Fibroblast of mammary gland (primary cell): ENCODE measurements around the gene KCNIP2.

Experiments
- DNase-seq: peaks from one replicate; pipeline ENCODE4 v3.0.0-alpha.2; 2010; ENCODE audit warnings: low read depth
- H3K4me3 ChIP-seq: 2 replicates; pipeline ENCODE4 v1.5.1; 2011; ENCODE audit warnings: low read depth, mild to moderate bottlenecking, low read length, moderate library complexity; ENCODE audit not compliant: control insufficient read depth
- TF ChIP-seq, protein P1 (sequence below): conservative IDR thresholded peaks from 2 replicates; pipeline ENCODE4 v1.5.1; 2011; ENCODE audit warnings: low read depth, low read length, inconsistent platforms; ENCODE audit not compliant: control insufficient read depth, insufficient read depth

Gene KCNIP2

DNA sequence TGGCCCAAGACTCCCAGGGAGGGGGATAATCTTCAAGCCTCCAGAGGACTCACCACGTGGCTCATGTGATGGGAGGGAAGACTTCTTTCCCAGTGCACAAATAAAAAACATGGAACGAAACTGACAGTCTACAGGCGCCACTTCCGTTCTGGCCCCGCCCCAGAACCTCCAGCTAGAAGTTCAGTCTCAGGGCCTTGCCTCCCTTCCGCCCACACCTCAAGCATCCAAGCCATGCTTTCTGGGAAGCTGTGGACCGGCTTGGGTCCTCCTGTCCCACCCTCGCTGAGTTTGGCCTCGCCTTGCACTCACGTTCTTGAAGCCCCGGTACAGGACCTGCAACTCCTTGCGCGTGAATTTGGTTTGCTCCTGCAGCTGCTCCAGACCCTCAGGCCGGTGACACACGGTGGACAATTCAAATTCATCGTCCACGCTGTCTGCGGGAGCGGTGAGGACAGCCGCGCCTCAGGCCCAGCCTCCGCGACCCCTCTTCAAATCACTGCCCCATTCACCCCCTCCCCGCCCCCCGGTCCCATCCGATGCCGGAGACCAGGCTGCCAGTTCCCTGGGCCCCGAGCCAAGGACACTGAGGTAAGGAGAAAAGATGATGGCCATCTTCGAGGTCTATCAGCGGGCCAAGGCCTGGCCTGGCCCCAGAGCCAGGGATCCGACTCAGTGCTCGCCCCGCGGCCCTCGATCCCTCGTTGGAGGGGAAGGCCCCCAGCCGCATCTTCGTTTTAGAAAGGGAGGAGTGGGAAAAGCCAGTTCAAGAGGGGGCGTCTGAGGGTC, 14.6 kb downstream of the KCNIP2 start:
- no peak for DNase-seq
- peak overlapping the region; percentile 6 for H3K4me3 ChIP-seq
- TF ChIP-seq, protein P1, sequence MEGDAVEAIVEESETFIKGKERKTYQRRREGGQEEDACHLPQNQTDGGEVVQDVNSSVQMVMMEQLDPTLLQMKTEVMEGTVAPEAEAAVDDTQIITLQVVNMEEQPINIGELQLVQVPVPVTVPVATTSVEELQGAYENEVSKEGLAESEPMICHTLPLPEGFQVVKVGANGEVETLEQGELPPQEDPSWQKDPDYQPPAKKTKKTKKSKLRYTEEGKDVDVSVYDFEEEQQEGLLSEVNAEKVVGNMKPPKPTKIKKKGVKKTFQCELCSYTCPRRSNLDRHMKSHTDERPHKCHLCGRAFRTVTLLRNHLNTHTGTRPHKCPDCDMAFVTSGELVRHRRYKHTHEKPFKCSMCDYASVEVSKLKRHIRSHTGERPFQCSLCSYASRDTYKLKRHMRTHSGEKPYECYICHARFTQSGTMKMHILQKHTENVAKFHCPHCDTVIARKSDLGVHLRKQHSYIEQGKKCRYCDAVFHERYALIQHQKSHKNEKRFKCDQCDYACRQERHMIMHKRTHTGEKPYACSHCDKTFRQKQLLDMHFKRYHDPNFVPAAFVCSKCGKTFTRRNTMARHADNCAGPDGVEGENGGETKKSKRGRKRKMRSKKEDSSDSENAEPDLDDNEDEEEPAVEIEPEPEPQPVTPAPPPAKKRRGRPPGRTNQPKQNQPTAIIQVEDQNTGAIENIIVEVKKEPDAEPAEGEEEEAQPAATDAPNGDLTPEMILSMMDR: no peak

DNA sequence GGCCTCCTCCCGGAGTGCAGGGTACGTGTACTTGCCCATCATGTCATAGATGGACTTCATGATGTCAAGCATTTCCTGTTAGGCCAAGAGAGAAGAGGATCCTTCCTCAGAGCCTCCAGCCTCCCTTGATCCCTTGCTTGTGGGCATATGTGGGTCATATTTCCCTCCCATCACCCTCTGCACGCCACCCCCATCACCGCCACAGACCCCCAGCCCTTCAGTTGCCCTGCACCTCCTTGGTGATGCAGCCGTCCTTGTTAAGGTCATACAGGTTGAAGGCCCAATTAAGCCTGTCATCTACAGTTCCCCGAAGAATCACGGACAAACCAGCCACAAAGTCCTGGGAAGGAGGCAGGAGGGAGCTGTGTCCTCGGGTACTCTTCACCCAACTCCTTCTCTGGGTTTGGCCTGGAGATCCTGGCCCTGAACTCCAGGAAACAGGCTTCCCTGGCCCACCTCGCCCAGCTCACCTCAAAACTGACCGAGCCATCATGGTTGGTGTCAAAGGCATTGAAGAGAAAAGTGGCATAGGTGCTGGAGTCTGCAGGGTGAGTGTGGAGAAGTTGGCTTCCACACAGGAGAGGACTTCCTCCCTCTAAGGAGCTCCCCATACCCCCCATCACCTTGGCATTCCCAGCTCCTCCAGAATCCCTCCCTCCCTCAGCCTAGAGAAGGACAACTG, 15.5 kb downstream of the KCNIP2 start:
- no peak overlapping the region for H3K4me3 ChIP-seq
- DNase-seq: no peak
- TF ChIP-seq, protein P1: no peak

DNA sequence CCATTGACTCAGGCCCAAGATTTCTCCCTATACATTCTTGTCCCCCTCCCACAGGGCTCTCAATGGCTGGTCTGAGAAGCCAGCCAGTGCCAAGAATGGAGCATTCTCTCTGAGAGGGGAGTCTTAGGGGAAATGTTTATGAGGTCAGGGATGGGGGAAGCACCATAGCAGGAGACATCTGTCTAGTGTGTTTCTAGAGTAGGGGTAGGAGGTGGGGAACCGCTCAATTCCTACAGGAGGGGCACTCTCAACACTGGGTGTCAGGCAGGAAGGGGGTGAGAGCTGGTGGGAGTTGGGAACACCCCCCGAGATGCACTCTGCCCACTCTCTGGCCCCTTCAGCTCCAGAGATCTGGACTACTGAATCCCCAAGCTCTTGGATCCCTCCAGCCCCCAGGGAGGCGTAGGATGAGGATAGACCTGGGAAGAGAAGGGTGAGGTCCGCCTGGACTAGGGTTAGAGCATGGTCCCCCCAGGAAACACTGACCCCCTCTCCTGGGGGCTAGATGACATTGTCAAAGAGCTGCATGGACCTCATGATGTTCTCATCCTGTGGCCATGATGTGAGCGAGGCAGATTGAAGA, 16.7 kb downstream of the KCNIP2 start:
- no peak for DNase-seq
- H3K4me3 ChIP-seq: no peak overlapping the region
- TF ChIP-seq, protein P1: no peak

DNA sequence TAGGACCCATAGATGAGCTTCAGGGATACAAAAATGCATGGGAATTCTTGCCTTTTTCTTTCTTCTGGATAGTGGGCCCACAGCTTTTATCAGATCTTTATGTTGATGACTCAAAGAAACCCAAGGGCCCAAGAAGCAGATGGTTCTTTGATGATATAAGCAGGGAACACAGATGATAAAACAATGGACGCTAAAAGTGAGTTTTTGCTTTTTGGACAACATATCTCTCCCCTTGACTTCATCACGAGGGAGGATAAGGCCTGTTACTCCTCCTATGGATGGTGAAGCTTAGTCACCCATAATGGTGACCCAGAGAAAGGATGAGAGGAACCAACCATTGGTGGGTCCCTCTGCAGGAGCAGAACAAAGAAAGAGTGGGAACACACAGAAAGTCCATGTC, 18.9 kb downstream of the KCNIP2 start:
- TF ChIP-seq, protein P1: no peak
- DNase-seq: no peak
- H3K4me3 ChIP-seq: no peak overlapping the region

DNA sequence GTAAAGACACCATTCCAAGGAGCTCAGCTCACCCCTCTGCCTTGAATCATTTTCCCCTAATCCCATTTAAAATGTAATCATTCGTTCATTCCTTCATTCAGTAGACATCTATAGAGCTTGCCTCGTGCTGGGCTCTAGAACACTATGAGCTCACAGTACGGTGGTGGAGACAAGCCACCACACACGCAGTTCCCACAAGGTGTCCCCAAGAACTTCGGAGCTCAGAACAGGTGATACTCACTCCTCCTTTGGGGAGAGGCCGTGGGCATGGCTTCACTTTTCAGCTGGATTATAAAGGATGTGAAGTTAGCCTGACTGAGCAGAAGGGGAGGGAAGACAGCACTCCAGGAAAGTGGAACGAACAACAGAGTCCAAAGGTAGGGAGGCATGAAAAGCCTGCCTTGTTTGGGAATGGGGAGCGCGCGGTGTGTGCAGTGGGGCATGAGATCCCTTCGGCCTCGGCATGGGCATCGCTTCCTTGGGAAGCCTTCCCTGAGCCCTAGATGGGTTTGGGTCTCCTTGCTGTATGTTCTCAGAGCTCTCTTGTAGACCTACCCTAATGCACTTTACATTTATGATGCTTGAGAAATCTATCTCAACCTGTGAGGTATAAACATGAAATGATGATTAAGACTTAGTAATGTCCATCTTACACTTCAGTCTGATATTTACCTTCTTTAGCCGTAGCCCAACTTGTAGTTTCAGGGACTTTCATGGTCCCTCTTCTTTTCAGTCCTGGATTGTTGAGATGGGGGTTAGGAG, 24.5 kb downstream of the KCNIP2 start:
- H3K4me3 ChIP-seq: peak overlapping the region; percentile 58

More for the DNA sequence above, 24.5 kb downstream of the KCNIP2 start:
- TF ChIP-seq, protein P1: no peak
- no peak for DNase-seq
